Measurements from ENCODE around the gene PIGQ.
A peak's percentile ranks its signal among the peaks of the same experiment; 100 is the strongest.

Gene PIGQ

DNA sequence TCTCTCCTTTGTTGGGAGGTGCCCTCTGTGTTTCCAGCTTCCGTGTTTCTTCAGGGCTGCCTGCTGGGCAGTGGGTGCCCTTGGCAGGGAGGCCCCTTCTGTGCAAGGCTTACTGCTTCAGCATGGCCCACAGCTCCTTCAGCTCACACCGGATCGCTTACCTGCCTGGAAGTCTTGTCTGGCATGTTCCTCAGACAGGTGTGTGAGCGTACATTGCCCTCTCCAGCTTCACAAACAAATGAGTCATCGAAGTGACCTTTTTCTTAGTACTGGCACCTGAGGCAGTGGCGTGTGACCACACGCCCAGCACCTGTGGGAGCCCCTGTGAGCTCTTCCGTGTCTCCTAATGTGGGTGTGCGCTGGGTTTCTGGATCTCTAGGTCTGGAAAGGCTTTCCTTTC is 23.6 kb downstream of the PIGQ start:
- no peak overlapping the region for H2AFZ ChIP-seq (ENCODE audit: low read length)
- no peak overlapping the region for H3K18ac ChIP-seq (ENCODE audit: low read length)
- DNase-seq (ENCODE audit: low spot score), result no peak
- no peaks in the 10 kb centered on the region for H3K9me3 ChIP-seq (replicated peaks in 1 of 2; ENCODE audit: control insufficient read depth in 2 of 2, insufficient read depth in 1 of 2, low read depth in 1 of 2, low read length in 2 of 2)
- no CpG with 5 or more reads among the region's 9 CpGs for WGBS, 2 donors (ENCODE audit: extremely low coverage in 2 of 2, insufficient read length in 2 of 2, insufficient replicate concordance in 1 of 2)
- no peak overlapping the region for H3K14ac ChIP-seq (ENCODE audit: low read length)
- H3K36me3 ChIP-seq (replicated peaks in 1 of 2; ENCODE audit: control insufficient read depth in 2 of 2, insufficient read depth in 2 of 2, low read length in 2 of 2), result peaks cover 3 to 43% of the 10 kb centered on the region in 2 donors
- no peak overlapping the region for H2BK5ac ChIP-seq (ENCODE audit: low read length)
- no peak overlapping the region for H2BK120ac ChIP-seq (ENCODE audit: low read depth, low read length)
- H4K8ac ChIP-seq (ENCODE audit: low read depth, low read length), result no peak overlapping the region
- H3K9ac ChIP-seq (ENCODE audit: low read depth, low read length, poor library complexity), result no peak overlapping the region
- no peak overlapping the region for H3K4me2 ChIP-seq (ENCODE audit: insufficient read depth, low read length, poor library complexity, severe bottlenecking)
- H2AK5ac ChIP-seq (ENCODE audit: low read depth, low read length), result no peak overlapping the region
- H3K79me1 ChIP-seq (ENCODE audit: low read depth, low read length), result peaks cover 25% of the 10 kb centered on the region
- no peak overlapping the region for H2BK12ac ChIP-seq (ENCODE audit: low read length)
- no peak overlapping the region for H2BK15ac ChIP-seq (ENCODE audit: low read length)
- peaks cover 6 to 11% of the 10 kb centered on the region in 2 donors for H3K4me1 ChIP-seq (ENCODE audit: control insufficient read depth in 2 of 2, insufficient read depth in 1 of 2, low read depth in 1 of 2, low read length in 2 of 2)
- H3K27ac ChIP-seq (replicated peaks; ENCODE audit: low read length), result no peak overlapping the region
- no peak overlapping the region for H4K91ac ChIP-seq (ENCODE audit: low read depth, low read length, poor library complexity)
- H3K23ac ChIP-seq (ENCODE audit: low read depth, low read length, poor library complexity), result no peak overlapping the region
- no peak overlapping the region for H3K4ac ChIP-seq (ENCODE audit: low read length)
- H3K4me3 ChIP-seq (ENCODE audit: low read length in 2 of 2), result no peak overlapping the region
- peaks cover 0 to 2% (median 0%) of the 10 kb centered on the region in 3 experiments for H3K27me3 ChIP-seq (ENCODE audit: control insufficient read depth in 3 of 3, insufficient read depth in 3 of 3, low read depth in 1 of 3, low read length in 3 of 3)

DNA sequence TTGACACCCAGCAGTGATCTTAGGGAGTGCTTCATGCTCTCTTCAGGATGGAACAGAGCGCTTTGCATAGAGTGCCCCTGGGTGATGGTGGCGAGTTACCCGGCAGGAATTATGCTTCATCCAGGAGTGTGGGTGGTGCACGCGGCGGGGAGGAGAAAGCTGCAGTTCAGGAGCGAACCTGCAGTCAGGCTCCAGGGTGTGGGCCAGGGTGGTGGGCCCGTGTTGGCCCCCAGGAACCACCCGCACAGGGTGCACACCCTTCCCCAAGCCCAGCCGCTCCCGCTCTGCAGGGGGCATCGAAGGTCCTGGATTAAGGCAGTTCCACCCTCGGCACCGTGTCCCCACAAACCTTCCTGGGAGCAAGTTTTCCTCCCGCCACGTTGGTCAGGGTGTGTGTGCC is 24.0 kb downstream of the PIGQ start:
- peaks cover 6 to 9% of the 10 kb centered on the region in 2 donors for H3K4me1 ChIP-seq (ENCODE audit: control insufficient read depth in 2 of 2, insufficient read depth in 1 of 2, low read depth in 1 of 2, low read length in 2 of 2)
- H4K8ac ChIP-seq (ENCODE audit: low read depth, low read length), result no peak overlapping the region
- H2BK12ac ChIP-seq (ENCODE audit: low read length), result no peak overlapping the region
- H2BK5ac ChIP-seq (ENCODE audit: low read length), result no peak overlapping the region
- no peak overlapping the region for H3K4me3 ChIP-seq (ENCODE audit: low read length in 2 of 2)
- no peak overlapping the region for H3K27ac ChIP-seq (replicated peaks; ENCODE audit: low read length)
- peaks cover 3 to 47% of the 10 kb centered on the region in 2 donors for H3K36me3 ChIP-seq (replicated peaks in 1 of 2; ENCODE audit: control insufficient read depth in 2 of 2, insufficient read depth in 2 of 2, low read length in 2 of 2)
- H2BK15ac ChIP-seq (ENCODE audit: low read length), result no peak overlapping the region
- H3K4me2 ChIP-seq (ENCODE audit: insufficient read depth, low read length, poor library complexity, severe bottlenecking), result no peak overlapping the region
- WGBS, 2 donors (ENCODE audit: extremely low coverage in 2 of 2, insufficient read length in 2 of 2, insufficient replicate concordance in 1 of 2), result no CpG with 5 or more reads among the region's 16 CpGs
- H3K23ac ChIP-seq (ENCODE audit: low read depth, low read length, poor library complexity), result peak overlapping the region; percentile 65
- no peak overlapping the region for H3K4ac ChIP-seq (ENCODE audit: low read length)
- H2BK120ac ChIP-seq (ENCODE audit: low read depth, low read length), result no peak overlapping the region
- DNase-seq (ENCODE audit: low spot score), result no peak
- peaks cover 0 to 2% (median 0%) of the 10 kb centered on the region in 3 experiments for H3K27me3 ChIP-seq (ENCODE audit: control insufficient read depth in 3 of 3, insufficient read depth in 3 of 3, low read depth in 1 of 3, low read length in 3 of 3)
- H4K91ac ChIP-seq (ENCODE audit: low read depth, low read length, poor library complexity), result no peak overlapping the region
- peaks cover 26% of the 10 kb centered on the region for H3K79me1 ChIP-seq (ENCODE audit: low read depth, low read length)
- H3K9me3 ChIP-seq (replicated peaks in 1 of 2; ENCODE audit: control insufficient read depth in 2 of 2, insufficient read depth in 1 of 2, low read depth in 1 of 2, low read length in 2 of 2), result no peaks in the 10 kb centered on the region
- H2AK5ac ChIP-seq (ENCODE audit: low read depth, low read length), result no peak overlapping the region
- H3K14ac ChIP-seq (ENCODE audit: low read length), result no peak overlapping the region
- no peak overlapping the region for H3K9ac ChIP-seq (ENCODE audit: low read depth, low read length, poor library complexity)
- no peak overlapping the region for H3K18ac ChIP-seq (ENCODE audit: low read length)
- H2AFZ ChIP-seq (ENCODE audit: low read length), result no peak overlapping the region

DNA sequence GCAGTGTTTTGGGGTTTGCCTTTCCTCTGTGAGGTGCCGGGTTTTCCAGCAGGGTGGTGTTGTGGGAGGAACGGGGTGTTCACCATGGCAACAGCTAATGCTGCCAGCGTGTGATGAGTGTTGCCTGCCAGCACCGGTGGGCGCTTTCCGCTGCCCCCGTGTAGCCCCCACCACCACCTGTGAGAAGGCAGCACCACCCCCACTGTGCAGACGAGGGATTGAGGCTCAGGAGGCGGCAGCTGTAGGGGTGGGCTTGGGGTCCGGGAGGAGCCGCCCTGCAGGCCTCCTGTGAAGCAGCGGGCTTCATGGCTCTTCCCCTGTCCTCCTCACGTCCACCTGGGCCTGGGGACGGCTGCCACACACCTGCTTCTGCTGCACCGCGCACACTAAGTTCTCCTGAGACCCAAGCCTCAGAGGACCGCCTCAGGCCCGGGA is 25.3 kb downstream of the PIGQ start:
- Histone ChIP-seq H3K4ac (ENCODE audit: low read length) (no peak overlapping the region), H4K8ac (ENCODE audit: low read depth, low read length) (no peak overlapping the region), H3K4me2 (ENCODE audit: insufficient read depth, low read length, poor library complexity, severe bottlenecking) (no peak overlapping the region), H3K9me3 (replicated peaks in 1 of 2; ENCODE audit: control insufficient read depth in 2 of 2, insufficient read depth in 1 of 2, low read depth in 1 of 2, low read length in 2 of 2) (peaks cover 3 to 4% of the 10 kb centered on the region in 2 donors), H3K23ac (ENCODE audit: low read depth, low read length, poor library complexity) (no peak overlapping the region), H2BK15ac (ENCODE audit: low read length) (no peak overlapping the region), H2BK12ac (ENCODE audit: low read length) (no peak overlapping the region), H3K18ac (ENCODE audit: low read length) (no peak overlapping the region), H2AK5ac (ENCODE audit: low read depth, low read length) (no peak overlapping the region), H2BK5ac (ENCODE audit: low read length) (no peak overlapping the region), H3K27ac (replicated peaks; ENCODE audit: low read length) (no peak overlapping the region), H3K4me1 (ENCODE audit: control insufficient read depth in 2 of 2, insufficient read depth in 1 of 2, low read depth in 1 of 2, low read length in 2 of 2) (peaks cover 6 to 9% of the 10 kb centered on the region in 2 donors), H3K27me3 (ENCODE audit: control insufficient read depth in 3 of 3, insufficient read depth in 3 of 3, low read depth in 1 of 3, low read length in 3 of 3) (peaks cover 0 to 2% (median 0%) of the 10 kb centered on the region in 3 experiments), H3K14ac (ENCODE audit: low read length) (no peak overlapping the region), H3K9ac (ENCODE audit: low read depth, low read length, poor library complexity) (no peak overlapping the region), H4K91ac (ENCODE audit: low read depth, low read length, poor library complexity) (no peak overlapping the region), H2AFZ (ENCODE audit: low read length) (no peak overlapping the region), H2BK120ac (ENCODE audit: low read depth, low read length) (no peak overlapping the region), H3K79me1 (ENCODE audit: low read depth, low read length) (peaks cover 31% of the 10 kb centered on the region), H3K4me3 (ENCODE audit: low read length in 2 of 2) (no peak overlapping the region), H3K36me3 (replicated peaks in 1 of 2; ENCODE audit: control insufficient read depth in 2 of 2, insufficient read depth in 2 of 2, low read length in 2 of 2) (peaks cover 7 to 58% of the 10 kb centered on the region in 2 donors)
- WGBS, 2 donors (ENCODE audit: extremely low coverage in 2 of 2, insufficient read length in 2 of 2, insufficient replicate concordance in 1 of 2), result no CpG with 5 or more reads among the region's 18 CpGs
- DNase-seq (ENCODE audit: low spot score), result no peak

DNA sequence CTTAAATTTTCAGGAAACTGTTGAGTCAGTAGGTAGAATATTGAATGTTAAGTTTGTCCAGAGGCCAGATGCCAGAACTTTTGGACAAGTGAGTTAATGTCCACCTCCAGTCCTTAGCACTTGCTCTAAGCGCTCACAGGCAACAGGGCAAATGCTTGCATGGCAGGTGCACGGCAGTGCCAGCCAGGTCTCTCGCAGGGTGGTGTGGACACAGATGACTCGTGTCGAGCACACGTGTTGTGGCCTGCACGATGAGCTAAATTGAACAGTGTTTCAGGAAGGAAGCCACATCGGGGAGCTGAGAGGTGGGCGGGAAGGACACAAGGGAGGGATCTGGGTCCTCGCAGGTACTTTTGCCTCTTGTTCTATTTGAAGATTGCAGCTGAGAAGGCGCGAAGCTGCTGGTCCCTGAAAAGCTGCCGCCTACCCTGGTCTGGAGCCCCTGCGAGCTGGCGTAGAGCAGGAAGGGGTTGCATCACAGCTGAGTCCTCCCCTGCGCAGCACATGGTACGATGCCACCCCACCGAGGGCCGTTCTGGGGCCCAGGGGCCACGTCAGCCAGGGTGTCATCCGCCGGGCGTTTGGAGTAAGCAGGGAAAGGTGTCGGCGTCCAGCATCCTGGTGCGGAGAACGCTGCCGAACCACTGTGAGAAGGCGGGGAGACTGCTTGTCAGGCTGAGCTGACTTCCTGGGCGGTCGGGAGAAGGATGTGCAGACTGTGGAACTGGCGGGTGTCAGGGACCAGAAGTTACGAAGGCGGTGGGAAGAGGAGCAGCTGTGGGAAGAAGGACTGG is 26.4 kb downstream of the PIGQ start:
- Histone ChIP-seq H3K79me1 (ENCODE audit: low read depth, low read length) (peaks cover 22% of the 10 kb centered on the region), H3K9ac (ENCODE audit: low read depth, low read length, poor library complexity) (no peak overlapping the region), H3K14ac (ENCODE audit: low read length) (no peak overlapping the region), H3K27me3 (ENCODE audit: control insufficient read depth in 3 of 3, insufficient read depth in 3 of 3, low read depth in 1 of 3, low read length in 3 of 3) (peaks cover 0 to under 1% (median 0%) of the 10 kb centered on the region in 3 experiments), H3K4me3 (ENCODE audit: low read length in 2 of 2) (no peak overlapping the region), H3K9me3 (replicated peaks in 1 of 2; ENCODE audit: control insufficient read depth in 2 of 2, insufficient read depth in 1 of 2, low read depth in 1 of 2, low read length in 2 of 2) (peaks cover 3 to 4% of the 10 kb centered on the region in 2 donors), H2BK15ac (ENCODE audit: low read length) (no peak overlapping the region), H3K18ac (ENCODE audit: low read length) (no peak overlapping the region), H2BK5ac (ENCODE audit: low read length) (no peak overlapping the region), H4K8ac (ENCODE audit: low read depth, low read length) (no peak overlapping the region), H2BK120ac (ENCODE audit: low read depth, low read length) (no peak overlapping the region), H3K23ac (ENCODE audit: low read depth, low read length, poor library complexity) (no peak overlapping the region), H2BK12ac (ENCODE audit: low read length) (no peak overlapping the region), H3K4ac (ENCODE audit: low read length) (no peak overlapping the region), H3K27ac (replicated peaks; ENCODE audit: low read length) (no peak overlapping the region), H4K91ac (ENCODE audit: low read depth, low read length, poor library complexity) (no peak overlapping the region), H3K36me3 (replicated peaks in 1 of 2; ENCODE audit: control insufficient read depth in 2 of 2, insufficient read depth in 2 of 2, low read length in 2 of 2) (peaks cover 7 to 59% of the 10 kb centered on the region in 2 donors), H2AK5ac (ENCODE audit: low read depth, low read length) (no peak overlapping the region), H3K4me2 (ENCODE audit: insufficient read depth, low read length, poor library complexity, severe bottlenecking) (no peak overlapping the region), H3K4me1 (ENCODE audit: control insufficient read depth in 2 of 2, insufficient read depth in 1 of 2, low read depth in 1 of 2, low read length in 2 of 2) (peaks cover 0 to 2% of the 10 kb centered on the region in 2 donors), H2AFZ (ENCODE audit: low read length) (no peak overlapping the region)
- DNase-seq (ENCODE audit: low spot score), result no peak
- no CpG with 5 or more reads among the region's 34 CpGs for WGBS, 2 donors (ENCODE audit: extremely low coverage in 2 of 2, insufficient read length in 2 of 2, insufficient replicate concordance in 1 of 2)
